PFSK-1 (cell line): ENCODE data around the gene CD302.

Experiments used
- FOXP2 ChIP-seq: optimal IDR thresholded peaks from 2 replicates; pipeline ENCODE3; 2011; ENCODE audit warnings: borderline replicate concordance, control low read depth, inconsistent platforms; ENCODE audit not compliant: insufficient read depth; ENCODE audit errors: extremely low read length, extremely low read depth
- POLR2AphosphoS5 ChIP-seq: IDR thresholded peaks from 2 replicates; pipeline ENCODE4 v1.6.1; 2012; ENCODE audit warnings: low read depth, mild to moderate bottlenecking, control low read depth, low read length, moderate library complexity
- SIN3A ChIP-seq: IDR thresholded peaks from 2 replicates; pipeline ENCODE4 v1.6.1; 2012; ENCODE audit warnings: mild to moderate bottlenecking, low read length, moderate library complexity, borderline replicate concordance; ENCODE audit not compliant: insufficient read depth
- TAF1 ChIP-seq: IDR thresholded peaks from 2 replicates; pipeline ENCODE4 v1.6.1; 2012; ENCODE audit warnings: low read length, control low read depth, borderline replicate concordance; ENCODE audit not compliant: insufficient read depth
- TF ChIP-seq, protein P1 (sequence below), 2 experiments: IDR thresholded peaks; 2 replicates each; pipeline versions ENCODE4 v1.6.1 to v1.8.0; 2011 to 2012; ENCODE audit warnings: low read depth in 2 of 2, low read length in 2 of 2, control low read depth in 1 of 2, inconsistent platforms in 1 of 2, mild to moderate bottlenecking in 1 of 2, moderate library complexity in 1 of 2; ENCODE audit not compliant: insufficient read depth in 1 of 2

- no peak for TF ChIP-seq TAF1
- TF ChIP-seq POLR2AphosphoS5: no peak
- TF ChIP-seq SIN3A: no peak
- TF ChIP-seq, protein P1, sequence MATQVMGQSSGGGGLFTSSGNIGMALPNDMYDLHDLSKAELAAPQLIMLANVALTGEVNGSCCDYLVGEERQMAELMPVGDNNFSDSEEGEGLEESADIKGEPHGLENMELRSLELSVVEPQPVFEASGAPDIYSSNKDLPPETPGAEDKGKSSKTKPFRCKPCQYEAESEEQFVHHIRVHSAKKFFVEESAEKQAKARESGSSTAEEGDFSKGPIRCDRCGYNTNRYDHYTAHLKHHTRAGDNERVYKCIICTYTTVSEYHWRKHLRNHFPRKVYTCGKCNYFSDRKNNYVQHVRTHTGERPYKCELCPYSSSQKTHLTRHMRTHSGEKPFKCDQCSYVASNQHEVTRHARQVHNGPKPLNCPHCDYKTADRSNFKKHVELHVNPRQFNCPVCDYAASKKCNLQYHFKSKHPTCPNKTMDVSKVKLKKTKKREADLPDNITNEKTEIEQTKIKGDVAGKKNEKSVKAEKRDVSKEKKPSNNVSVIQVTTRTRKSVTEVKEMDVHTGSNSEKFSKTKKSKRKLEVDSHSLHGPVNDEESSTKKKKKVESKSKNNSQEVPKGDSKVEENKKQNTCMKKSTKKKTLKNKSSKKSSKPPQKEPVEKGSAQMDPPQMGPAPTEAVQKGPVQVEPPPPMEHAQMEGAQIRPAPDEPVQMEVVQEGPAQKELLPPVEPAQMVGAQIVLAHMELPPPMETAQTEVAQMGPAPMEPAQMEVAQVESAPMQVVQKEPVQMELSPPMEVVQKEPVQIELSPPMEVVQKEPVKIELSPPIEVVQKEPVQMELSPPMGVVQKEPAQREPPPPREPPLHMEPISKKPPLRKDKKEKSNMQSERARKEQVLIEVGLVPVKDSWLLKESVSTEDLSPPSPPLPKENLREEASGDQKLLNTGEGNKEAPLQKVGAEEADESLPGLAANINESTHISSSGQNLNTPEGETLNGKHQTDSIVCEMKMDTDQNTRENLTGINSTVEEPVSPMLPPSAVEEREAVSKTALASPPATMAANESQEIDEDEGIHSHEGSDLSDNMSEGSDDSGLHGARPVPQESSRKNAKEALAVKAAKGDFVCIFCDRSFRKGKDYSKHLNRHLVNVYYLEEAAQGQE (IDR thresholded peaks at IDR 0.05; ENCODE audit: insufficient read depth in 1 of 2, low read depth in 2 of 2, low read length in 2 of 2): no peak
- TF ChIP-seq FOXP2: no peak
These were observed 37.7 kb downstream of the CD302 start for GRCh38 chr2:159760326-159760725.
